Tibial artery (tissue), 4 donors: ENCODE measurements around the gene MTMR2.
"Not testable (repeated sequence)": the region's sequence is repeated elsewhere in the genome, so short reads cannot be mapped to it uniquely, and the experiment has no call there.

ENCODE experiments used
- DNase-seq, 2 donors: peaks; one replicate each; pipeline ENCODE4 v3.0.0-alpha.2; 2019
- H3K27ac ChIP-seq, 2 donors: fragments of 200-600 bp; sonication (generic) in 1 of 2; 1 replicate in 1 of 2; 2 replicates in 1 of 2; pipeline ENCODE4 v1.5.1; 2018 to 2019; ENCODE audit warnings: mild to moderate bottlenecking in 1 of 2
- H3K27me3 ChIP-seq, 2 donors: fragments of 200-600 bp; sonication (generic) in 1 of 2; one replicate each; pipeline versions ENCODE4 v1.5.1 to v1.6.0; 2016 to 2019
- H3K36me3 ChIP-seq, 3 donors: fragments of 200-600 bp; sonication (generic) in 2 of 3; one replicate each; pipeline ENCODE4 v1.5.1; 2016 to 2019; ENCODE audit warnings: mild to moderate bottlenecking in 2 of 3
- H3K4me1 ChIP-seq, 4 donors: fragments of 200-600 bp; sonication (generic) in 2 of 4; 1 replicate in 3 of 4; 2 replicates in 1 of 4; pipeline ENCODE4 v1.5.1; 2016 to 2019
- H3K4me3 ChIP-seq, 2 donors: fragments of 200-600 bp; sonication (generic) in 1 of 2; 1 replicate in 1 of 2; 2 replicates in 1 of 2; pipeline ENCODE4 v1.5.1; 2018 to 2019; ENCODE audit warnings: mild to moderate bottlenecking in 2 of 2
- H3K9me3 ChIP-seq, 3 donors: fragments of 200-600 bp; sonication (generic) in 1 of 3; one replicate each; pipeline ENCODE4 v1.5.1; 2016 to 2019
- CTCF ChIP-seq, 2 experiments: fragments of 200-600 bp in 1 of 2; fragments of 450-650 bp in 1 of 2; IDR thresholded peaks; one replicate each; pipeline ENCODE4 v1.5.1; 2017 to 2019; ENCODE audit warnings: antibody characterized with exemption in 2 of 2, mild to moderate bottlenecking in 1 of 2, moderate library complexity in 1 of 2
- intact Hi-C: fragments of 100-400 bp; cut with DNase I; formaldehyde crosslinking; loops from one replicate; pipeline ENCODE4 v1.15.0; 2023; ENCODE audit warnings: low total_unique reads

Gene MTMR2

GRCh38 chr11:95867105-95867504 lies 56.8 kb downstream of the MTMR2 start:
- Histone ChIP-seq H3K4me3 (no peak overlapping the region), H3K4me1 (no peaks in the 10 kb centered on the region), H3K27ac (no peak overlapping the region), H3K27me3 (no peaks in the 10 kb centered on the region), H3K9me3 (no peaks in the 10 kb centered on the region), H3K36me3 (peaks cover 0 to 11% (median 6%) of the 10 kb centered on the region in 3 donors)
- DNase-seq = no peak
- intact Hi-C loops = no loop called here
- no peak for TF ChIP-seq CTCF (IDR thresholded peaks at IDR 0.05)

DNA sequence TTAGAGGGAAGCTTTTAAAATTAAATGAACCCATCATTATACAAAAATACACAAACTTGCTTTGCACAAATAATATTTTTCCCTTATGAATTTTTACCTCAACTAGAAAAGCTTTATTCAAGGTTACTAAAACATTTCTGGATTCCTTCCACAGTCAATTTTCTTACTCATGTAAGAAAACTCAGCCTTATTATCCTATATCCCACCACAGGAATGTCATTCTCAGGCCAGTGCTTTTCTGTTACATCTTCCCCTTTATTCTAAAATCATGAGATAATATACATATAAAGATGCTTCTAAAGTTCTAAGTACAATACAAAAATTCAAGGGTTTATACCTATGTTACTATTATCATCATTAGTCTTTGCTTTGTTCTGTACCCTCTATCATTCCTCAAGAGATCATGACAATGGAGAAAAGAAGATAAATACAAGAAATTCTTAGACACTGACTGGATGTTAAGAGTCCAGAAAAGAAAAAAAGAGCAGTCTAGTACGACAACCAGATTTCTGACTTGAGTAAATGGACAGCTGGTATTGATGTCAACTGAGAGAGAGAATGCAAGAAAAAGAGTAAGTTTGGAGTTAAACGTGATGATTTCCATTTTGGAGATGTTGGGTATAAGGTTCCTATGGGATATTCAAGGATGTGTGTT lies 60.3 kb downstream of the MTMR2 start:
- H3K27me3 ChIP-seq = no peaks in the 10 kb centered on the region
- peaks cover 9 to 31% (median 22%) of the 10 kb centered on the region in 3 donors for H3K36me3 ChIP-seq
- no peak for DNase-seq
- TF ChIP-seq CTCF (IDR thresholded peaks at IDR 0.05) = no peak
- intact Hi-C loops = no loop called here
- no peak overlapping the region for H3K27ac ChIP-seq
- no peaks in the 10 kb centered on the region for H3K4me1 ChIP-seq
- no peak overlapping the region for H3K4me3 ChIP-seq
- H3K9me3 ChIP-seq = no peaks in the 10 kb centered on the region

GRCh38 chr11:95860024-95860423 lies 63.9 kb downstream of the MTMR2 start:
- peaks cover 23 to 46% (median 44%) of the 10 kb centered on the region in 3 donors for H3K36me3 ChIP-seq
- H3K4me1 ChIP-seq, DNase-seq, H3K27ac ChIP-seq, H3K4me3 ChIP-seq, H3K9me3 ChIP-seq, intact Hi-C loops, H3K27me3 ChIP-seq: not testable (repeated sequence)

DNA sequence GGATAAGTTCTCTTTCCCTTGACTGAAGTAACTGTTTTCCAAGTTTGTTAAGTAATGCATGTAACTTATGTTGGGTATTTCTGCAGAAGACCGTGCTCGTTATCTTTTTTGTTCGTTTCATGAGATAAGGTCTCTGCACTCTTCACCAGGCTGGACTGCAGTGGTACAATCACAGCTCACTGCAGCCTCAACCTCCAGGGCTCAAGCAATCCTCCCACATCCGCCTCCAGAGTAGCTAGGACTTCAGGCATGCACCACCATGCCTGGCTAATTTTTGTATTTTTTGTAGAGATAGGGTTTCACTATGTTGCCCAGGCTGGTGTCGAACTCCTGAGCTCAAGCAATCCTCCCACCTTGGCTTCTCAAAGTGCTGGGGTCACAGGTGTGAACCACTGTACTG lies 69.5 kb downstream of the MTMR2 start:
- H3K4me1 ChIP-seq, H3K27me3 ChIP-seq, H3K4me3 ChIP-seq, intact Hi-C loops, DNase-seq, H3K27ac ChIP-seq, H3K9me3 ChIP-seq: not testable (repeated sequence)
- H3K36me3 ChIP-seq = peaks cover 28 to 33% (median 29%) of the 10 kb centered on the region in 3 donors

- H3K4me3 ChIP-seq = no peak overlapping the region
- no peak for DNase-seq
- H3K27ac ChIP-seq = no peak overlapping the region
- TF ChIP-seq CTCF (IDR thresholded peaks at IDR 0.05) = no peak
- peaks cover 28 to 29% (median 28%) of the 10 kb centered on the region in 3 donors for H3K36me3 ChIP-seq
- H3K27me3 ChIP-seq = no peaks in the 10 kb centered on the region
- H3K9me3 ChIP-seq = no peaks in the 10 kb centered on the region
- intact Hi-C loops = no loop called here
- peaks cover 0 to 5% (median 4%) of the 10 kb centered on the region in 4 donors for H3K4me1 ChIP-seq
Observed at GRCh38 chr11:95853862-95854261, 70.0 kb downstream of the MTMR2 start.

DNA sequence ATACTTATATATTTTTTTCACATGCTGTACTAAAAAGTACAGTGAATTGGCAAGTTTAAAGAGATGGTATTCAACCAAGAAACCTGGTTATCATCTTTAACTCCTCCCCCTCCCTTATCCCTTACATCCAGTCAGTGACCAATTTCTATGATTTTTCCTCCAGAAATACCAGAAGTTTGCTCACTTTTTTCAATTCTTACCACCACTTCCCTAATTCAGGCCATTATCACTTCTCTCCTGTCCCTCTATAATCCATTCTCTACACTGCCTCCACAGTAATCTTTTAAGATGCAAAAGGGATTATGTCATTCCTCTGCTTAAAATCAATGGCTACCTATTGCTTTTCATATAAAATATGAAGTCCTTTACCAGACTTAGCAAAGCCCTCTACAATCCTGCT lies 70.8 kb downstream of the MTMR2 start:
- TF ChIP-seq CTCF (IDR thresholded peaks at IDR 0.05) = no peak
- Histone ChIP-seq H3K27me3 (no peaks in the 10 kb centered on the region), H3K9me3 (no peaks in the 10 kb centered on the region), H3K27ac (no peak overlapping the region), H3K36me3 (peaks cover 27 to 29% (median 28%) of the 10 kb centered on the region in 3 donors), H3K4me1 (peaks cover 0 to 5% (median 4%) of the 10 kb centered on the region in 4 donors), H3K4me3 (no peak overlapping the region)
- intact Hi-C loops = no loop called here
- DNase-seq = no peak
